Left kidney (tissue), 2 donors: ENCODE data around the gene GRWD1. TPM values are rescaled to one million over a fixed set of nuclear protein-coding genes. Genes with fewer than 3 reads are reported as not detected.

ENCODE experiments used
- DNase-seq: peaks from one replicate; pipeline ENCODE4 v3.0.0-alpha.2; 2013
- polyA plus RNA-seq: library from polyadenylated mRNA; unstranded; fragments of 120-200 nt; gene quantifications from one replicate; pipeline ENCODE4 v1.2.1, GENCODE V29; 2013; ENCODE audit not compliant: insufficient read length

The GRWD1 gene
- polyA plus RNA-seq, 1 donor: 22.2 TPM

- no peak for DNase-seq
Observed at GRCh38 chr19:48455171-48455907, 9.6 kb downstream of the GRWD1 start, which contains the start of gene KCNJ14. Gene KCNJ14, plus strand, starts transcription at chr19:48455574. Its CDS starts 6,151 bp downstream, at chr19:48461725.

GRCh38 chr19:48455908-48456562 lies 10.3 kb downstream of the GRWD1 start:
- no peak for DNase-seq

- no peak for DNase-seq
Observed at GRCh38 chr19:48456864-48457263, 11.1 kb downstream of the GRWD1 start.

GRCh38 chr19:48458016-48458415 lies 12.2 kb downstream of the GRWD1 start:
- DNase-seq: no peak

GRCh38 chr19:48461651-48461981 lies 15.8 kb downstream of the GRWD1 start:
- DNase-seq: no peak

- DNase-seq: no peak
Observed at GRCh38 chr19:48461982-48462655, 16.3 kb downstream of the GRWD1 start.

GRCh38 chr19:48465215-48465614 lies 19.4 kb downstream of the GRWD1 start:
- no peak for DNase-seq

GRCh38 chr19:48466561-48467325 lies 21.0 kb downstream of the GRWD1 start:
- no peak for DNase-seq

- peak; percentile 100 for DNase-seq
Observed at GRCh38 chr19:48468772-48469288, 23.0 kb downstream of the GRWD1 start.

GRCh38 chr19:48469289-48469881 lies 23.6 kb downstream of the GRWD1 start, which contains the start of gene CYTH2:
Gene CYTH2, plus strand, starts transcription at chr19:48469369. Its CDS starts 139 bp downstream, at chr19:48469508.
- DNase-seq: peak; percentile 74

- no peak for DNase-seq
Observed at GRCh38 chr19:48469934-48470680, 24.3 kb downstream of the GRWD1 start.

GRCh38 chr19:48470856-48471255 lies 25.1 kb downstream of the GRWD1 start:
- no peak for DNase-seq

- no peak for DNase-seq
Observed at GRCh38 chr19:48471836-48472235, 26.1 kb downstream of the GRWD1 start.

- no peak for DNase-seq
Observed at GRCh38 chr19:48473161-48473966, 27.6 kb downstream of the GRWD1 start.

GRCh38 chr19:48474084-48474592 lies 28.4 kb downstream of the GRWD1 start:
- DNase-seq: no peak

GRCh38 chr19:48475369-48476068 lies 29.7 kb downstream of the GRWD1 start:
- DNase-seq: no peak

GRCh38 chr19:48476176-48476575 lies 30.4 kb downstream of the GRWD1 start:
- no peak for DNase-seq

GRCh38 chr19:48477067-48477685 lies 31.4 kb downstream of the GRWD1 start:
- no peak for DNase-seq
